K562 (cell line): ENCODE measurements around the gene GPRC5A. TPM values are rescaled to one million over a fixed set of nuclear protein-coding genes. Genes with fewer than 3 reads are reported as not detected.

ENCODE experiments used
- ATAC-seq: fragments of 200-7000 bp; cut with Tn5 transposase; 3 replicates; pipeline ENCODE4 v1.9.1; 2020; ENCODE audit warnings: moderate library complexity
- BruUV-seq: library from RNA; stranded (reverse); fragments of 400-500 nt; replicated peaks from 2 replicates; lab custom pipeline; 2021; lab: Mats Ljungman, UMichigan
- CTCF ChIA-PET: fragments of 300-600 bp; formaldehyde crosslinking; extraction: SDS; loops from one replicate; lab custom pipeline; 2021; ENCODE audit warnings: low intra/inter-chr PET ratio; lab: Yijun Ruan, JAX
- POLR2A ChIA-PET: fragments of 300-600, 350-650 bp; sonication (Branson Sonifier 250); formaldehyde crosslinking; extraction: SDS; loops from one replicate; lab custom pipeline; 2021; ENCODE audit warnings: antibody characterized with exemption, inconsistent platforms; lab: Yijun Ruan, JAX
- DNase-seq, 4 experiments: peaks; one replicate each; pipeline versions ENCODE4 v3.0.0 to v3.0.0-alpha.2; 2011 to 2018; ENCODE audit warnings: low spot score in 3 of 4, mixed read lengths in 3 of 4; ENCODE audit errors: extremely low read depth in 1 of 4
- FAIRE-seq: peaks from 2 replicates; lab custom pipeline; 2011; peaks lifted over from hg19 to GRCh38; lab: Jason Lieb, UNC
- H2AFZ ChIP-seq: 2 replicates; pipeline ENCODE4 v1.6.0; 2011; ENCODE audit warnings: low read depth, low read length, control low read depth, inconsistent platforms
- H3K27ac ChIP-seq: fragments of 200-600 bp; 3 replicates; pipeline ENCODE4 v1.8.0; 2011; ENCODE audit warnings: low read depth, mild to moderate bottlenecking, control low read depth, inconsistent platforms, low read length, moderate library complexity, mixed read lengths; ENCODE audit errors: extremely low read depth
- H3K27me3 ChIP-seq, 2 experiments: fragments of 300-600 bp in 1 of 2; 2 replicates in 1 of 2; 3 replicates in 1 of 2; pipeline versions ENCODE4 v1.6.0 to v1.8.0; 2011; ENCODE audit warnings: inconsistent platforms in 2 of 2, low read length in 2 of 2, mild to moderate bottlenecking in 1 of 2, mixed read lengths in 1 of 2, moderate library complexity in 1 of 2; ENCODE audit not compliant: control insufficient read depth in 2 of 2, insufficient read depth in 2 of 2
- H3K36me3 ChIP-seq: fragments of 300-600 bp; 3 replicates; pipeline ENCODE4 v1.8.0; 2011; ENCODE audit warnings: mild to moderate bottlenecking, low read length, inconsistent platforms; ENCODE audit not compliant: control insufficient read depth, insufficient read depth
- H3K4me1 ChIP-seq, 2 experiments: fragments of 200-600 bp in 1 of 2; replicated peaks in 1 of 2; 2 replicates in 1 of 2; 3 replicates in 1 of 2; pipeline versions ENCODE4 v1.5.1 to v1.8.0; 2011; ENCODE audit warnings: inconsistent platforms in 2 of 2, low read length in 2 of 2, mild to moderate bottlenecking in 1 of 2, mixed read lengths in 1 of 2, moderate library complexity in 1 of 2; ENCODE audit not compliant: control insufficient read depth in 2 of 2, insufficient read depth in 2 of 2
- H3K4me2 ChIP-seq: 2 replicates; pipeline ENCODE4 v1.6.1; 2011; ENCODE audit warnings: low read length, control low read depth, inconsistent platforms, mixed read lengths; ENCODE audit not compliant: insufficient read depth
- H3K4me3 ChIP-seq: fragments of 200-600 bp; sonication (generic), shearing (Covaris generic); 2 replicates; pipeline ENCODE4 v1.5.1; 2016; ENCODE audit warnings: control low read depth, inconsistent platforms
- H3K79me2 ChIP-seq: fragments of 200-600 bp; 3 replicates; pipeline ENCODE4 v1.8.0; 2011; ENCODE audit warnings: low read length, inconsistent platforms; ENCODE audit not compliant: control insufficient read depth, insufficient read depth
- H3K9ac ChIP-seq, 2 experiments: 2 replicates each; pipeline versions ENCODE4 v1.6.0 to v1.6.1; 2011; ENCODE audit warnings: low read depth in 2 of 2, low read length in 2 of 2, control low read depth in 1 of 2, inconsistent platforms in 1 of 2, mild to moderate bottlenecking in 1 of 2, mixed read lengths in 1 of 2; ENCODE audit not compliant: insufficient read depth in 1 of 2
- H3K9me1 ChIP-seq: one replicate; pipeline ENCODE4 v1.6.0; 2011; ENCODE audit warnings: inconsistent platforms, mild to moderate bottlenecking, low read length, moderate library complexity; ENCODE audit not compliant: control insufficient read depth, insufficient read depth
- H3K9me3 ChIP-seq: replicated peaks from 2 replicates; pipeline ENCODE4 v1.5.1; 2011; ENCODE audit warnings: low read depth, low read length, inconsistent platforms; ENCODE audit not compliant: control insufficient read depth, insufficient read depth
- H4K20me1 ChIP-seq: replicated peaks from 2 replicates; pipeline ENCODE4 v1.6.1; 2011; ENCODE audit warnings: low read length, inconsistent platforms, mixed read lengths; ENCODE audit not compliant: control insufficient read depth, insufficient read depth
- HOMEZ ChIP-seq: fragments of 250-450 bp; sonication (Bioruptor Pico); IDR thresholded peaks from 2 replicates; pipeline ENCODE4 v1.4.0; 2020; ENCODE audit warnings: mild to moderate bottlenecking, moderate library complexity
- POLR2H ChIP-seq: IDR thresholded peaks from 2 replicates; pipeline ENCODE4 v1.6.1; 2016; ENCODE audit warnings: missing genetic modification characterization, low read depth, mild to moderate bottlenecking, control low read depth, missing compliant biosample characterization, moderate library complexity
- TAL1 ChIP-seq: fragments of 450-650 bp; IDR thresholded peaks from 2 replicates; pipeline ENCODE4 v1.6.1; 2016; ENCODE audit warnings: mild to moderate bottlenecking
- TEAD2 ChIP-seq: fragments of 450-650 bp; IDR thresholded peaks from 2 replicates; pipeline ENCODE4 v1.6.1; 2016; ENCODE audit warnings: missing genetic modification characterization, control low read depth, missing compliant biosample characterization
- ZNF165 ChIP-seq: fragments of 250-450 bp; sonication (Bioruptor Pico); IDR thresholded peaks from 2 replicates; pipeline ENCODE4 v1.4.0; 2020; ENCODE audit warnings: borderline replicate concordance
- WGBS: fragments of 100-300 bp; shearing (Covaris generic); methylation state at CpG from one replicate; pipeline ENCODE4 v1.1.6; 2016; ENCODE audit warnings: low coverage, mixed read lengths; ENCODE audit not compliant: insufficient coverage; ENCODE audit errors: missing lambda C conversion rate; 5-methylcytosine and 5-hydroxymethylcytosine counted together
- in situ Hi-C: fragments of 300-500 bp; cut with MboI; formaldehyde crosslinking; loops from 4 replicates; pipeline ENCODE4 v1.15.0; 2018; ENCODE audit warnings: inconsistent platforms, mixed read lengths
- intact Hi-C: fragments of 100-400 bp; cut with micrococcal nuclease; formaldehyde crosslinking; loops from 2 replicates; pipeline ENCODE4 v1.14.2; 2022
- polyA plus RNA-seq, 8 experiments: library from polyadenylated mRNA; depleted of rRNA in 4 of 8; stranded (reverse) in 5 of 8; unstranded in 3 of 8; fragments of >200 nt; fragmentation: Nextera tagmentation in 2 of 8; fragmentation: Illumina TruSeq in 1 of 8; extraction: Ambion mirVana in 2 of 8; extraction: Trizol in 1 of 8; gene quantifications; 2 replicates each; pipeline versions ENCODE4 v1.2.1 to v1.2.3, GENCODE V29; 2011 to 2014; ENCODE audit warnings: inconsistent platforms in 1 of 8, missing spikeins in 1 of 8
- total RNA-seq, 7 experiments: library from RNA; depleted of rRNA in 6 of 7; stranded (reverse); fragments of >200 nt in 6 of 7; fragmentation: Illumina TruSeq in 2 of 7; extraction: Trizol in 2 of 7; gene quantifications; 2 replicates each; pipeline versions ENCODE4 v1.2.1 to v1.2.3, GENCODE V29; 2011 to 2021; ENCODE audit warnings: low replicate concordance in 1 of 7
- TF ChIP-seq, protein P1 (sequence below): fragments of 450-650 bp; IDR thresholded peaks from 2 replicates; pipeline ENCODE4 v1.6.1; 2016; ENCODE audit warnings: mild to moderate bottlenecking

The GPRC5A gene
- total and polyA plus RNA-seq, 9 of the 15 experiments (the other 6 are each of a cell fraction or from before 2014, with no cell fraction given) = 0.01 to 0.64 (median 0.08) TPM; not detected in 6

DNA sequence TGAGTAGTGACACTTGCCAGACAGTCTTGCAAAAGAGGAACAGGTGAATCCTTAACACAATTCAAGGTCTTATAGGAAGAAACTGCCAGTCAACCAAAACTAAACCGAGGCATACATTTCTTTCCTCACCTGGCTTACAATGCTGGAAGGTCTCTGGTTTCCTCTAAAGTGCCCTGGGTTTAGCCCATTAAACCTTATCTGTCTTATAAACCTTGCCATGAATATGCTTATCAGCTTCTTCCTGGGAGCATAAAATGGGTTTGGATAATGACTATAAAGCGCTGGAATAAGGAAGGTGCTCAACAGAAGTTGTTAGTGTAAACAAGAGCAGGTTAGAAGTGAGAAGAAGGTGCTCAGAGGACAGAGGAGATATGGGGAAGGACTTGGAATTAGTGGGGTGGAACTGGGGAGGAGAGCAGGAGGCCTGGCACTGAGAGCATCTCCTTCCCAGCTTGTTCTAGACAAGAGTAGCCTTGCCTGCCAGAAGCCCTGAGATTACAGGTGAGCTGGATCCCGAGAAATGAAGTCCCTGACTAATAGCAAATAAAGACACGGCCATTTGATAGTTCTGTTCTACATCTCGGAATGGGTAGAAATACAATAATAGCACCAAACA, 14.1 kb upstream of the GPRC5A start (continued):
- TF ChIP-seq, protein P1, sequence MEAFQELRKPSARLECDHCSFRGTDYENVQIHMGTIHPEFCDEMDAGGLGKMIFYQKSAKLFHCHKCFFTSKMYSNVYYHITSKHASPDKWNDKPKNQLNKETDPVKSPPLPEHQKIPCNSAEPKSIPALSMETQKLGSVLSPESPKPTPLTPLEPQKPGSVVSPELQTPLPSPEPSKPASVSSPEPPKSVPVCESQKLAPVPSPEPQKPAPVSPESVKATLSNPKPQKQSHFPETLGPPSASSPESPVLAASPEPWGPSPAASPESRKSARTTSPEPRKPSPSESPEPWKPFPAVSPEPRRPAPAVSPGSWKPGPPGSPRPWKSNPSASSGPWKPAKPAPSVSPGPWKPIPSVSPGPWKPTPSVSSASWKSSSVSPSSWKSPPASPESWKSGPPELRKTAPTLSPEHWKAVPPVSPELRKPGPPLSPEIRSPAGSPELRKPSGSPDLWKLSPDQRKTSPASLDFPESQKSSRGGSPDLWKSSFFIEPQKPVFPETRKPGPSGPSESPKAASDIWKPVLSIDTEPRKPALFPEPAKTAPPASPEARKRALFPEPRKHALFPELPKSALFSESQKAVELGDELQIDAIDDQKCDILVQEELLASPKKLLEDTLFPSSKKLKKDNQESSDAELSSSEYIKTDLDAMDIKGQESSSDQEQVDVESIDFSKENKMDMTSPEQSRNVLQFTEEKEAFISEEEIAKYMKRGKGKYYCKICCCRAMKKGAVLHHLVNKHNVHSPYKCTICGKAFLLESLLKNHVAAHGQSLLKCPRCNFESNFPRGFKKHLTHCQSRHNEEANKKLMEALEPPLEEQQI = no peak
- peak; percentile 71 for TF ChIP-seq TAL1

DNA sequence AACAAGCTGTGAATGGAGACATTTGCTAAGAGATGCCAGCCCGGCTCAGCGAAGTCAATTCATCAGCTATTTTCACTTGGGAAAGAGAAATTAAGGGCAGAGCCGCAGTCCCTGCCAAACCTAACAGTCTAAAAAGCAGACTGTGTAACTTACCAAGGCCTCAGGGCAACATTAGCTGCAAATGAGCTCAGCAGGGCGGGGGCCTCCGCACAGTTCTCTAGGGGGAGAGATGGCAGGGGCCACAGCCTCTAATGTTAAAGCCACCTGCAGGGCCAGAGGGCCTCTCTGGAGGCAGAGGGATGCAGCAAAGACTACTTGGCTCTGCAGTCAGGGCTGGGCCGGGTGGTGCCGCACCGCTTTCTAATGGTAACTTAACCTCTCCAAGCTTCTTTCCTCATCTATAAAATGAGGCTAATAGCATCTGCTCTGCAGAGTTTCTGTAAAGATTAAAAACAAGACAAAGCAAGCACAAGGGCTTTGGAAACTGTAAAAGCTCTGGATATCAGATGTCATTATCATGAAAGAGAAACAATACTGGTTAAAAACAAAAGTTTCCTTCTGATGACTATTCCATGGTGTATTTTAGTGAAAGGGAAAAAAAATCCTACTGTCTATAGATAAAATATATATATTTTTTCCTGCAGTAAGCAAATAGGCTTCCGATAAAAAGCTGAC, 13.4 kb upstream of the GPRC5A start:
- FAIRE-seq (no peak), ATAC-seq (no peak), DNase-seq (no peak)
- Histone ChIP-seq H3K9me3 (no peaks in the 10 kb centered on the region), H3K79me2 (no peaks in the 10 kb centered on the region), H3K9me1 (no peaks in the 10 kb centered on the region), H2AFZ (no peak overlapping the region), H3K27ac (no peak overlapping the region), H3K4me3 (no peak overlapping the region), H3K4me1 (peaks cover 0 to 10% of the 10 kb centered on the region in 2 experiments; a peak in 3 of 5 replicates), H3K4me2 (no peak overlapping the region), H3K9ac (no peak overlapping the region), H4K20me1 (no peaks in the 10 kb centered on the region), H3K36me3 (no peaks in the 10 kb centered on the region)
- in situ Hi-C loops = no loop called here
- BruUV-seq = no TSS peak
- intact Hi-C loops = no loop called here
- WGBS = 50% methylated on average over 6 of the region's 9 CpGs
- TF ChIP-seq TEAD2 (tag) = no peak
- TF ChIP-seq POLR2H (tag) = no peak
- no peak for TF ChIP-seq HOMEZ (CRISPR knock-in tag)
- TF ChIP-seq ZNF165 (CRISPR knock-in tag) = no peak
- TF ChIP-seq, all 486 proteins: peak for 0
- CTCF ChIA-PET = no interaction called here
- POLR2A ChIA-PET = interaction anchor here (0.5 to 0.7 kb wide), 2 partner anchors 13 to 345 kb away, joined by 3 read pairs; partner anchors contain the start of gene GPRC5A
- H3K27me3 ChIP-seq = peaks cover 0 to under 1% of the 10 kb centered on the region in 2 experiments; a peak in 1 of 5 replicates
